Adipocyte (in vitro differentiated cells): ENCODE data around the gene PAXIP1.

ENCODE experiments used
- DNase-seq: peaks from one replicate; pipeline ENCODE4 v3.0.0-alpha.2; 2015; ENCODE audit warnings: low read depth
- H3K27me3 ChIP-seq: replicated peaks from 2 replicates; pipeline ENCODE4 v1.7.0; 2013; ENCODE audit warnings: mild to moderate bottlenecking, low read length, moderate library complexity; ENCODE audit not compliant: control insufficient read depth, insufficient read depth
- H3K36me3 ChIP-seq: 2 replicates; pipeline ENCODE4 v1.7.0; 2013; ENCODE audit warnings: low read length, mild to moderate bottlenecking, moderate library complexity; ENCODE audit not compliant: control insufficient read depth, insufficient read depth, severe bottlenecking
- H3K4me1 ChIP-seq: 2 replicates; pipeline ENCODE4 v1.7.0; 2013; ENCODE audit warnings: mild to moderate bottlenecking, low read length, moderate library complexity; ENCODE audit not compliant: control insufficient read depth, insufficient read depth
- H3K4me3 ChIP-seq: 2 replicates; pipeline ENCODE4 v1.7.0; 2013; ENCODE audit warnings: mild to moderate bottlenecking, low read length, moderate library complexity
- H3K9ac ChIP-seq: 2 replicates; pipeline ENCODE4 v1.7.0; 2013; ENCODE audit warnings: mild to moderate bottlenecking, low read length, moderate library complexity
- H3K9me3 ChIP-seq: 2 replicates; pipeline ENCODE4 v1.7.0; 2013; ENCODE audit warnings: mild to moderate bottlenecking, low read length, moderate library complexity; ENCODE audit not compliant: control insufficient read depth

PAXIP1 gene

GRCh38 chr7:154994996-154995395 is 7.9 kb downstream of the PAXIP1 start:
- H3K4me1 ChIP-seq, result no peaks in the 10 kb centered on the region
- H3K9me3 ChIP-seq, result no peaks in the 10 kb centered on the region
- DNase-seq, result no peak
- no peak overlapping the region for H3K4me3 ChIP-seq
- no peak overlapping the region for H3K9ac ChIP-seq
- peaks cover 41% of the 10 kb centered on the region for H3K36me3 ChIP-seq
- no peaks in the 10 kb centered on the region for H3K27me3 ChIP-seq

GRCh38 chr7:154990964-154991540 is 11.9 kb downstream of the PAXIP1 start:
- DNase-seq, result no peak
- peaks cover 20% of the 10 kb centered on the region for H3K36me3 ChIP-seq
- peaks cover 2% of the 10 kb centered on the region for H3K4me1 ChIP-seq
- H3K9me3 ChIP-seq, result no peaks in the 10 kb centered on the region
- H3K4me3 ChIP-seq, result no peak overlapping the region
- H3K9ac ChIP-seq, result no peak overlapping the region
- no peaks in the 10 kb centered on the region for H3K27me3 ChIP-seq

GRCh38 chr7:154987571-154987970 is 15.4 kb downstream of the PAXIP1 start:
- Histone ChIP-seq H3K9me3 (no peaks in the 10 kb centered on the region), H3K4me3 (no peak overlapping the region), H3K27me3 (no peaks in the 10 kb centered on the region), H3K9ac (no peak overlapping the region), H3K4me1 (peaks cover 16% of the 10 kb centered on the region), H3K36me3 (peaks cover 12% of the 10 kb centered on the region)
- no peak for DNase-seq

GRCh38 chr7:154986200-154986945 is 16.6 kb downstream of the PAXIP1 start:
- DNase-seq, result no peak
- Histone ChIP-seq H3K4me3 (no peak overlapping the region), H3K27me3 (no peaks in the 10 kb centered on the region), H3K9me3 (no peaks in the 10 kb centered on the region), H3K4me1 (peaks cover 16% of the 10 kb centered on the region), H3K36me3 (peaks cover 18% of the 10 kb centered on the region), H3K9ac (no peak overlapping the region)

DNA sequence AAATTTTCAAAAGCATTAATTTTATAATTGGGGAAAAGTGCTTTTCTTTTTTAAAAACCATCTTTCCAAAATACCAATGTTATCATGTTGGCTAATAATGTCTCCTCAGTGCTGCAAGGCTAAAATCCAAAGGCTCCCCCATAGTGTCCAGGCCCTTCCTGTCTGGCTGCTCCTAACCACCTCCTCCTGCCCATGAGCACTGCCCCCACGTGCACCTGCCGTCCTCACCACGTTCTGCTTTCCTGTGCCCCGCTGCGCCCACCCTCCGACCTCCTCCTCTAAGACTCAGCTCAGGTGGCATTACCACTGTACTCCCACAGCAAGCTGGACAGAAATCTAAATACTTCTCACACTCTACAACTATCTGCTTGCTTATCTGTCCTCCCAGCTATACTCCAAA is 17.7 kb downstream of the PAXIP1 start:
- Histone ChIP-seq H3K9ac (no peak overlapping the region), H3K4me1 (peaks cover 16% of the 10 kb centered on the region), H3K4me3 (no peak overlapping the region), H3K36me3 (peaks cover 13% of the 10 kb centered on the region), H3K27me3 (no peaks in the 10 kb centered on the region), H3K9me3 (no peaks in the 10 kb centered on the region)
- DNase-seq, result no peak

GRCh38 chr7:154984601-154985188 is 18.2 kb downstream of the PAXIP1 start:
- peaks cover 13% of the 10 kb centered on the region for H3K36me3 ChIP-seq
- no peak overlapping the region for H3K4me3 ChIP-seq
- no peaks in the 10 kb centered on the region for H3K9me3 ChIP-seq
- H3K27me3 ChIP-seq, result no peaks in the 10 kb centered on the region
- peaks cover 16% of the 10 kb centered on the region for H3K4me1 ChIP-seq
- no peak overlapping the region for H3K9ac ChIP-seq
- DNase-seq, result no peak

GRCh38 chr7:154978017-154978416 is 24.9 kb downstream of the PAXIP1 start:
- Histone ChIP-seq H3K9me3 (no peaks in the 10 kb centered on the region), H3K9ac (no peak overlapping the region), H3K4me1 (no peaks in the 10 kb centered on the region), H3K27me3 (no peaks in the 10 kb centered on the region), H3K36me3 (peaks cover 39% of the 10 kb centered on the region), H3K4me3 (no peak overlapping the region)
- DNase-seq, result no peak

DNA sequence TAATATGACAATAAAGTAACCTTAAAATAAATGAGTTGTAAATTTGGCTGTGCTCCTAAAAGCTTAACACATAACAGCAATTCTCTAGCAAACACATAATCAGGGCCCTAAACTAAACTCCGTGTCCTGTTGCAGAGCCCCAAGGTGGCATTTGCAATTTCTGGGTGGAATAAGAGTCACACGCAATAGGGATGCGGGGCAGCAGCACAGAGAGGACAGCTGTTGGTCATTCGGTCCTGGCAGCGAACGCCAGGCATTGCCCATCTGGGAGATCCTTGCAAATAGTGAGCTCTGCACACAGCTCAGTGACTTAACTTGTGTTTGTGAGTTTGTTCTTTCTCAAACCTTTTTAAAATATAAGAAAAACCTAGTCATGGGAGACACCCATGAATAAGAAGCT is 25.7 kb downstream of the PAXIP1 start:
- DNase-seq, result no peak
- Histone ChIP-seq H3K36me3 (peaks cover 36% of the 10 kb centered on the region), H3K4me3 (no peak overlapping the region), H3K27me3 (no peaks in the 10 kb centered on the region), H3K9me3 (no peaks in the 10 kb centered on the region), H3K9ac (no peak overlapping the region), H3K4me1 (no peaks in the 10 kb centered on the region)

DNA sequence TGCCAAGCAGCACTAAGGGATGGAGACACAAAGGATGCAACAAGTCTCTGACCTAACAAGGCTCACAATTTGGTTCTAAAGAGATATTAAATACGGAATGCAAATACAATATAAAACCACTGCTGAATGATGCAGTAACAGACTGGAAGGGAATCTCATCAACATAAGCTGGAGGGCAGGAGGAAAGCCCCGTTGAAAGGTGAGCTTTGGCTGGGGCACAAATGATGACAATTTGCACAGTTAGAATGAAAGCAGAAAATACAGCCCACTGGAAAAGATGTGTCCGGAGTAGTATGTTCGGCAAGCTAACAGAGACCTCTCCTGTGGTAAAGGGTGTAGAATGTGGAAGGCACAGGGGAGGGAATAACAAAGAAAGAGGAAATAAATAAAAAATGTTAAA is 26.1 kb downstream of the PAXIP1 start:
- H3K27me3 ChIP-seq, result no peaks in the 10 kb centered on the region
- H3K4me1 ChIP-seq, result no peaks in the 10 kb centered on the region
- DNase-seq, result no peak
- no peak overlapping the region for H3K4me3 ChIP-seq
- no peaks in the 10 kb centered on the region for H3K9me3 ChIP-seq
- peaks cover 33% of the 10 kb centered on the region for H3K36me3 ChIP-seq
- H3K9ac ChIP-seq, result no peak overlapping the region

GRCh38 chr7:154975984-154976383 is 26.9 kb downstream of the PAXIP1 start:
- H3K36me3 ChIP-seq, result peaks cover 26% of the 10 kb centered on the region
- no peaks in the 10 kb centered on the region for H3K4me1 ChIP-seq
- H3K9me3 ChIP-seq, result no peaks in the 10 kb centered on the region
- no peaks in the 10 kb centered on the region for H3K27me3 ChIP-seq
- no peak overlapping the region for H3K9ac ChIP-seq
- no peak overlapping the region for H3K4me3 ChIP-seq
- no peak for DNase-seq

DNA sequence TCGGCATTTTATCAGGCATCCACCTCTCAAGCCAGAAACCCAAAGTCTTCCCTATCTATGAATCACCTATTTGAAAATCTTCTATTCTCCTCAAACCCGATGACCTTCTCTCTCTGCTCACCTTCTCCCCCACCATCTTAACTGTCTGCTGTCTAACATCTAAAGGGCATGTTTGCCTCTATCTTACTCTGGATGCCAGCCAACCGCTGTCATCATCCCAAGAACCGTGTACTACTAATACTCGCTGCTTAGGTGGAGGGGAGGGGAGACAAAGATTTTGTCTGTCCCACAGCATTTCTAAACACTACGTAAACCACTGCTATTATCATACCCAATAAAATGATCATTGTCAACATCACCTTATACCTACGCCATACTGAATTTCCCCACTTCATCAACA is 29.5 kb downstream of the PAXIP1 start:
- no peak for DNase-seq
- H3K4me1 ChIP-seq, result no peaks in the 10 kb centered on the region
- peaks cover 40% of the 10 kb centered on the region for H3K36me3 ChIP-seq
- H3K9ac ChIP-seq, result no peak overlapping the region
- H3K27me3 ChIP-seq, result no peaks in the 10 kb centered on the region
- H3K9me3 ChIP-seq, result no peaks in the 10 kb centered on the region
- H3K4me3 ChIP-seq, result no peak overlapping the region
